Stimulated activated CD4-positive, alpha-beta T cell treated with anti-CD3 and anti-CD28 coated beads, Interleukin-1b, Interleukin-23, amount 100 ng/mL, for 4 hours (primary cell): ENCODE results near the gene REPIN1.

Experiments used
- DNase-seq, 2 donors: peaks; one replicate each; pipeline ENCODE4 v3.0.0-alpha.2; 2020; ENCODE audit warnings: low read depth in 2 of 2

Gene REPIN1

GRCh38 chr7:150396426-150396825, 27.8 kb downstream of the REPIN1 start:
- no peak for DNase-seq

- no peak for DNase-seq
Measured at GRCh38 chr7:150396851-150397260, 28.2 kb downstream of the REPIN1 start.

- no peak for DNase-seq
Measured at GRCh38 chr7:150397346-150398107, 28.9 kb downstream of the REPIN1 start.

- DNase-seq, result no peak
Measured at GRCh38 chr7:150398108-150398964, 29.7 kb downstream of the REPIN1 start.

GRCh38 chr7:150398965-150399320, 30.3 kb downstream of the REPIN1 start:
- DNase-seq, result no peak

GRCh38 chr7:150399421-150400007, 30.9 kb downstream of the REPIN1 start:
- no peak for DNase-seq

GRCh38 chr7:150400008-150400787, 31.6 kb downstream of the REPIN1 start:
- no peak for DNase-seq

- no peak for DNase-seq
Measured at GRCh38 chr7:150400788-150401423, 32.3 kb downstream of the REPIN1 start.

- no peak for DNase-seq
Measured at GRCh38 chr7:150401424-150401790, 32.8 kb downstream of the REPIN1 start.

GRCh38 chr7:150401861-150402631, 33.4 kb downstream of the REPIN1 start:
- no peak for DNase-seq

GRCh38 chr7:150402671-150403321, 34.2 kb downstream of the REPIN1 start:
- no peak for DNase-seq

- no peak for DNase-seq
Measured at GRCh38 chr7:150403376-150404171, 35.0 kb downstream of the REPIN1 start.

- DNase-seq, result no peak
Measured at GRCh38 chr7:150404172-150404804, 35.7 kb downstream of the REPIN1 start.

GRCh38 chr7:150404805-150405583, 36.4 kb downstream of the REPIN1 start:
- DNase-seq, result peak; percentile 45 to 64

GRCh38 chr7:150405584-150406311, 37.1 kb downstream of the REPIN1 start:
- DNase-seq, result peak; percentile 12 to 24

- no peak for DNase-seq
Measured at GRCh38 chr7:150406312-150406566, 37.6 kb downstream of the REPIN1 start.

GRCh38 chr7:150406567-150407421, 38.2 kb downstream of the REPIN1 start:
- no peak for DNase-seq
